ENCODE measurements around the gene MMP20. TPM values are rescaled to one million over a fixed set of nuclear protein-coding genes. Genes with fewer than 3 reads are reported as not detected.

MMP20 gene
- total RNA-seq, 1 donor from 2014 or later: not detected

DNA sequence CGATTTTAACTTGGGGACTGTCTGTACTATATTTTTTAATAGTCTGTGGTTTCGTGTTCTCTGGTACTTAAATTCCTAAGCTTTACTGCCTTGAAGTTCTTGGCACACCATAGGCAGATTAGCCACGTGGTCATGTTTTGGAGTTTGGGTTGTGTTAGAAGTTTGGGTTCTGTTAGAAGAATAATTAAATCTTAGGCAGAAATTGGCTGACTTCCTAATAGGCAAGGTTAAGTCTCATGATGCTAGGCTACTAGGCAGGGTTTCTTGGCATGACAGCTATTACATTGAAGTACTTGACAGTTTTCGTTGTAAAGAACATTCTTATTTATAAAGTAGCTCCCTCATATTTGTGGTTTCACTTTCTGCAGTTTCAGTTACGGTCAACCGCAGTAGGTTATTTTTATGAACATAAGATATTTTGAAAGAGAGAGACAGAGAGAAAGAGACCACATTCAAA, 64.5 kb downstream of the MMP20 start:
- peak; percentile 91 for DNase-seq (ENCODE audit: low spot score)

DNA sequence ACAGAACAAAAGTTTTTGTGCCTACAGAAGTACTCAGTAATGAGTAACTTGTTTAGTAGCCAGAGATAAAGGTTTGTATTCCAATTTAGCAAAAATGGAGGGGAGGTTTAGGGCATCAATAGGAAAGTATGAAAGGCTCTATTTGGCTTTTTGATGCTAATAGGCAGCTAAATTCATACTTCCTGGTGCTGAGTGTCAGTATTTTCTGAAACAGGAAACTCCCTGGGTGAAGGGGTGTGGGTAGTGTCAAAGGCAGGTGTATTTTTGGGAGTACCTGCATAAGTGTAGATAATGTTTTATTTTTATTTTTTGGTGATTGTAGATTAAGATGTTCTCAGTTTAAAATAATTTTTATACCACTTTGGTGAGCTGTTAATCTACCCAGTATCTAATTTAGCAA, 65.3 kb downstream of the MMP20 start:
- DNase-seq (ENCODE audit: low spot score): no peak

- DNase-seq (ENCODE audit: low spot score): no peak
Observed at GRCh38 chr11:102555091-102555490, 70.0 kb downstream of the MMP20 start.

- DNase-seq (ENCODE audit: low spot score): no peak
Observed at GRCh38 chr11:102553835-102554282, 71.3 kb downstream of the MMP20 start.

GRCh38 chr11:102552447-102553194, 72.5 kb downstream of the MMP20 start:
- no peak for DNase-seq (ENCODE audit: low spot score)

- DNase-seq (ENCODE audit: low spot score): no peak
Observed at GRCh38 chr11:102552020-102552419, 73.1 kb downstream of the MMP20 start.

GRCh38 chr11:102551169-102551781, 73.9 kb downstream of the MMP20 start:
- DNase-seq (ENCODE audit: low spot score): no peak

DNA sequence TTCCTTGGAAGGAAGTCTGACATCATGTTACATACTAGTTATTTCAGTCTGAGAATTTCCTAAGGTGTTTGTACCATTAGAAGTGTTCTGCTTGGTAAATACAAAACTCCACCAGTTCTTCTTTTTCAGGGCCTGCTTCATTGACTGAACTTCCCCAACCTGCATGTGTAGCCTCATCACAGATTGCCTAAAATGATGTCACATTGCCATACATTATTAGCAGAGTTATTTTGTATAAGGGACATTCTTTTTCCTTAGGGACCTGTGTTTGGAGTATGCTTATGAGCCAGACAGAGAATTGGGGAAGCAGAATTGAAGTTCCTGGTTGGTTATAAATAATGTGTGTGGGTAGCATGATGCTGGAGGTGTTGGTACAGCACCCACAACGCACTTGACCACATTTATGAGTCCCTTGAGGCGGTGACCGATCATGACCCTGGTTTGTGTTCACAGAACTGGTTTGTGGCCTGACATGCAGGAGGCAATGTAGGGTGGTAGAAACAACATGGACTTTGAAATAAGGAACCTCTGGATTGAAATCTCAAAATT, 78.1 kb downstream of the MMP20 start:
- no peak for DNase-seq (ENCODE audit: low spot score)

DNA sequence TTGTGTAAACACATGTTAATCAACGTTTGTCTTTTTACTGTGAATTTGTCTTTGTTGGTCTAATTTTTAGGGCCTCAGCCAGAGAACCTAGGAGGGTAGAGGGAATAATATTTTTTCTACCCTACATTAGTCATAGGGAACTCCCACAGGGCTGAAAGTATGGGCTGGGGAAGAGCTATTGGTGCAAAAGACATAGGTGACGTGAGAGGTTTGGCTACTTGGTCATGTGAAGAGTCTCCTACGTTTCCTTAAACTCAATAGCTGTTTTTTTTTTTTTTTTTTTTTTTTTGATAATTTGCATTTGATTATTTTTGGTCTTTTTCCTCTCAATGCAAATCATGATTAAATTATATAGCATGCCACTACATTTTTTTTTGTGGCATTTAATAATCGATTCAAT, 78.7 kb downstream of the MMP20 start:
- DNase-seq (ENCODE audit: low spot score): no peak

DNA sequence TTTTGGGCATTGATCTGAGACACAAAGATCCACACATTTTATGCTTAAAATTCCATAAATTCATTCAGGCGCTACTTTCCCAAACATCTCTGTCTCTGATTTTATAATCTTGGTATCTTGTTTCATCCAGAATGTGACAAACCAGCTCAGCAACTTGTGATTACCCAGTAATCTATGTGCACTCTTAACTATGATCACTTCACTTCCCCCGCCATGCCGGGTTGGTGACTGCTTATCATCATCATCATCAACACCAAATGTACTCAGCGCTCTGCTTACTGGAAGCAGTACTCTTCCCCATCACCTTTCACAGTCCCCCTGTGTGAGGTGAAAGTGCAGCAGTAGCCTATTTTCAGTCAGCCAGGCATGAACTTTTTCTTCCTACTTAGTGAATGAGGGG, 79.4 kb downstream of the MMP20 start:
- no peak for DNase-seq (ENCODE audit: low spot score)

GRCh38 chr11:102544594-102544993, 80.5 kb downstream of the MMP20 start:
- no peak for DNase-seq (ENCODE audit: low spot score)

DNA sequence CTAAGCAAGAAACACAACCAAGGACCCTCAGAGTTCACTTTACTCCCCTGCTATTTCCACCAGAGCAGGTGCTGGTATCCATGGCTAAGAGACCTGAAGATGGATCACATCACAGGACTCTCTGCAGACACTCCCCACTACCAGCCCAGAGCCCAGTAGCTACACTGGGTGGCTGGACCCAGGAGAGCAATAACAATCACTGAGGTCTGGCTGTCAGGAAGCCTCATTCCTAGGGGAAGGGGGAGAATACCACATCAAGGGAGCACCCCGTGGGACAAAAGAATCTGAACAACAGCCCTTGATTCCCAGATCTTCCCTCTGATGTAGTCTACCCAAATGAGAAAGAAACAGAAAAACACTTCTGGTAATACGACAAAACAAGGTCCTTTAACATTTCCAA, 85.6 kb downstream of the MMP20 start:
- no peak for DNase-seq (ENCODE audit: low spot score)

GRCh38 chr11:102538932-102539331, 86.2 kb downstream of the MMP20 start:
- DNase-seq (ENCODE audit: low spot score): no peak

DNA sequence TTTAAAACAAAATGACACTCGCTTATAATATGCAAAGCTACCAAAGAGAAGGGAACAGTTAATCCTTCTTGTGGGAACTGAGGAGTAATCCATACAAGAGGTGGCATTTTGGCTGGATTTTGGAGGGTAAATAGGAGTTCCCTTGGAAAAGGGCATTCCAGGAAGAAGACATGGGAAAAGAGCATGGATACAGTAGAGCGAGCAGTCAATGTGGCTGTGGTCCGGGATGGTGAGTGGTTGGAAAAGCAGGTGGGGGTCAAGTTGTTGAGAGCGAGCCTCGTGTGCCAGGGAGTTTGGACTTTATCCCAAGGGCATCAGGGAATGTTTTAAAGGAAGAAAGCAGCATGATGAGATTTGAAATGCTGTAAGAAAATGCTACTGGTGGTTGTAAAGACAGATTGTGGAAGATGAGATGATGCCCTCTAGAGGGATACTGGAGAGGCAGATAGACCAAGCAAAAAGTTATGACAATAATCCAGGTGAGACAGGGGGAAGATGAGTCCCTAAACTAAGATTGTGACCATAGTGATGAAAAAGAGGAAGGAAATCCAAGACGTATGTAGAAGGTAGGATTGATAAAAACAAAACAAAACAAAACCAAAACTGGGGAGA, 90.8 kb downstream of the MMP20 start:
- DNase-seq (ENCODE audit: low spot score): no peak

DNA sequence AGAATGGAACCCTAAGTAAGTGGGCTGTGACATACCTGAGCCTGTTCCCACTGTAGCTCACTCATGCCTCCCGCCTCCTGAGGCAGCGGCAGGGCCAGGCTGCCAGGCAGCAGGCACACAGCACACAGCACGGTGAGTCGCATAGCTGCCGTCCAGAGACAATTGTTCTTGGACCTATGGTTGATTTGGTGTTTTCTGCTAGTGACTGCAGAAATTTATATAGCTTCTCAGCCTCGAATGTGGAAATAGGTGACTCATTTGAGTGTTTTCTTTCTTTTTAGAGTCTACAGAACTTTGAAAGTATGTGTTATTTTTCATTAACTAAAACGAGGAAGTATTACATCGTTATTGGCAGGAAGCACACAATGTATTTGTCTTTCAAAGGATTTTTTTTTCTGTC, 94.6 kb downstream of the MMP20 start, which contains the start of gene MMP7:
MMP7 (minus strand) TSS at position 190 of the 400 bp plus-strand sequence; CDS start at position 143, 47 bp downstream.
- DNase-seq (ENCODE audit: low spot score): no peak

DNA sequence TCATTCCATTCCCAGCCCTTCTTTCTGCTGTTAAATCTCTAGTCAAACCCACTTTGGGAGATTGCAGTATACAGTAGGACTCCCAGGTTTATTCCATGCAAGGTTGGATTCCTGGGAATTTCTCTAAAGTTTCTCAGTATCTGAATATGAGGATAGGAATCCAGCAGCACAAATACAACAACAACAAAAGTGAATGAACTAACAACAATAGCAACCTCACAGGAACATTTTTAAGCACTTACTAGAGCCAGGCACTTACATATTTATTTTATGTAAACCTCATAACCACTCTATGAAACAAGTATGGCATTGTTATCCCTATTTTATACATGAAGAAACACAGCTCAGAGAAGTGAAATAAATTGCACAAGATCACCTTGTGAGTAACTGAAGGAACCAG, 96.5 kb downstream of the MMP20 start:
- no peak for DNase-seq (ENCODE audit: low spot score)

DNA sequence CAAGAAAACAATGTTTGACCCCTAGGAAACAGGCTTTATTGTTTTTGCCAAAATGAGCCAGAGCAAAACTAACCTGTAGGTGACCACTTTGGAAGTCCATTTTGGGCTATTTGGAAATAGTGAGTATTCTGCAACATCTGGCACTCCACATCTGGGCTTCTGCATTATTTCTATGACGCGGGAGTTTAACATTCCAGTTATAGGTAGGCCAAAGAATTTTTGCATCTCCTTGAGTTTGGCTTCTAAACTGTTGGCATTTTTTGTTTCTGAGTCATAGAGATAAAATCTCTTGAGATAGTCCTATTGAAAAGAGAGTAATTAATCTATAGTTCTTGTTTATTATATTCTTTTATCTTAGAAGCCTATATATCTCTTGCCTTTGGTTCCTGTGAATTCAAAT, 97.4 kb downstream of the MMP20 start:
- DNase-seq (ENCODE audit: low spot score): no peak

DNA sequence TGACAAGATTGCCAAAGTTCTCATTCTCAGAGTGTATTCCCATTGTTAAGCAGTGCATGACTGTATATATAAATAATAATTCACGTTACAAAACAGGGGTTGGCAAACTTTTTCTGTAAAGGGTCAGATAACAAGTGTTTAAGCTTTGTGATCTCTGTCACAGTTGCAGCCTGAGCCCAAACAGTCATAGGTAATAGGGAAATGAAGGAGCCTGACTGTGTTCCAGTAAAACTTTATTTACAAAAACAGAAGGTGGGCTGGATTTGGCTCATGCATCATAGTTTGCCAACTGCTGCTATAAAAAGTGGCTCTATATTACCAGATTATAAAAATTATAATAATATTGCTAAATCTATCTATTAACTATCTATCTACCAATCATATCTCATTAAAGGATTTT, 98.1 kb downstream of the MMP20 start:
- no peak for DNase-seq (ENCODE audit: low spot score)

All from umbilical cord (tissue), 2 donors.